CD4-positive, alpha-beta T cell (primary cell): ENCODE results near the gene SPECC1L. TPM values are rescaled to one million over a fixed set of nuclear protein-coding genes. Genes with fewer than 3 reads are reported as not detected.
"Not testable (repeated sequence)": the region's sequence is repeated elsewhere in the genome, so short reads cannot be mapped to it uniquely, and the experiment has no call there.

Experiments
- ATAC-seq: fragments of 200-7000 bp; cut with Tn5 transposase; one replicate; pipeline ENCODE4 v1.10.0; 2022; ENCODE audit warnings: mild to moderate bottlenecking; ENCODE audit not compliant: poor library complexity
- CTCF ChIA-PET: fragments of 350-600 bp; sonication (Branson Sonifier 250); formaldehyde crosslinking; loops from one replicate; lab custom pipeline; 2021; ENCODE audit warnings: antibody characterized with exemption, inconsistent platforms; lab: Charles Lee
- POLR2A ChIA-PET: fragments of 350-600 bp; sonication (Branson Sonifier 250); formaldehyde crosslinking; loops from one replicate; lab custom pipeline; 2021; ENCODE audit warnings: antibody characterized with exemption, inconsistent platforms; lab: Charles Lee
- DNase-seq, 14 experiments: peaks; one replicate each; pipeline ENCODE4 v3.0.0-alpha.2; 2013 to 2020; ENCODE audit warnings: mixed read lengths in 2 of 14
- H3K27ac ChIP-seq, 2 donors: one replicate each; pipeline versions ENCODE4 v1.5.1 to v1.7.0; 2013; ENCODE audit warnings: low read length in 2 of 2, low read depth in 1 of 2, mild to moderate bottlenecking in 1 of 2
- H3K27me3 ChIP-seq, 2 experiments: 1 replicate in 1 of 2; 2 replicates in 1 of 2; pipeline versions ENCODE4 v1.6.1 to v1.7.0; 2013; ENCODE audit warnings: low read length in 2 of 2, control low read depth in 1 of 2, mild to moderate bottlenecking in 1 of 2, moderate library complexity in 1 of 2; ENCODE audit not compliant: insufficient read depth in 2 of 2, control insufficient read depth in 1 of 2
- H3K36me3 ChIP-seq: one replicate; pipeline ENCODE4 v1.6.1; 2013; ENCODE audit warnings: low read length, control low read depth; ENCODE audit not compliant: insufficient read depth
- H3K4me1 ChIP-seq: one replicate; pipeline ENCODE4 v1.6.1; 2013; ENCODE audit warnings: low read length, control low read depth; ENCODE audit not compliant: insufficient read depth
- H3K4me3 ChIP-seq: one replicate; pipeline ENCODE4 v1.5.1; 2013; ENCODE audit warnings: mild to moderate bottlenecking, low read length, moderate library complexity
- H3K9me3 ChIP-seq, 2 experiments: 1 replicate in 1 of 2; 2 replicates in 1 of 2; pipeline versions ENCODE4 v1.6.1 to v1.7.0; 2013; ENCODE audit warnings: low read length in 2 of 2, mild to moderate bottlenecking in 2 of 2, control low read depth in 1 of 2, moderate library complexity in 1 of 2; ENCODE audit not compliant: control insufficient read depth in 1 of 2, insufficient read depth in 1 of 2
- H3K27ac Mint-ChIP-seq: one replicate; pipeline ENCODE4 v1.8.0; 2020; ENCODE audit warnings: mixed read lengths
- H3K27me3 Mint-ChIP-seq: one replicate; pipeline ENCODE4 v1.8.0; 2021; ENCODE audit warnings: mixed read lengths
- H3K36me3 Mint-ChIP-seq: one replicate; pipeline ENCODE4 v1.8.0; 2021; ENCODE audit warnings: low read depth, mixed read lengths
- H3K4me1 Mint-ChIP-seq: one replicate; pipeline ENCODE4 v1.8.0; 2021; ENCODE audit warnings: low read depth, mixed read lengths
- H3K4me3 Mint-ChIP-seq: one replicate; pipeline ENCODE4 v1.8.0; 2020; ENCODE audit warnings: mild to moderate bottlenecking, mixed read lengths
- H3K9me3 Mint-ChIP-seq: one replicate; pipeline ENCODE4 v1.8.0; 2020; ENCODE audit warnings: mixed read lengths
- CTCF ChIP-seq: fragments of 200-600 bp; IDR thresholded peaks from one replicate; pipeline ENCODE4 v1.8.0; 2022; ENCODE audit warnings: antibody characterized with exemption, mild to moderate bottlenecking
- intact Hi-C, 2 experiments: fragments of 100-400 bp; cut with DNase I in 1 of 2; cut with micrococcal nuclease in 1 of 2; formaldehyde crosslinking; loops; one replicate each; pipeline versions ENCODE4 v1.15.1 to v1.9.0; 2023 to 2025; cut with DNase I, micrococcal nuclease
- total RNA-seq, 174 experiments: library from RNA in 2 of 174; stranded (reverse) in 2 of 174; gene quantifications; one replicate each; pipeline ENCODE4 v1.2.3 and lab custom pipeline; 2021 to 2026

The SPECC1L gene
- total RNA-seq, 2 experiments from 2014 or later, result 27.5 to 31.8 TPM

DNA sequence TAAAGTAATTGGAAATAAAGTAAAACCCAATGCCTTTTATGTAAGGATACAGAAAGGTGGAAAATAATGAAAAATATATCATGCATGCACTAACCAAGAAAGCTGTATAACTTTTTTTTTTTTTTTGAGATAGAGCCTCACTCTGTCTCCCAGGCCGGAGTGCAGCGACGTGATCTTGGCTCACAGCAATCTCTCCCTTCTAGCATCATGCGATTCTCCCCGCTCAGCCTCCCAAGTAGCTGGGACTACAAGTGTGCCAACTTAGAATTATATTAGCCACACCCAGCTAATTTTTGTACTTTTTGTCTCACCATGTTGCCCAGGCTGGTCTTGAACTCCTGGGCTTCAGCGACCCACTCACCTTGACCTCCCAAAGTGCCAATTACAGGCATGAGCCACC, 30.2 kb upstream of the SPECC1L start:
- intact Hi-C loops, result loop anchor here in 1 of 2 experiments (10.0 kb wide), 1 partner anchor 56 kb away; the partner anchor contains the start of gene SUSD2
- POLR2A ChIA-PET, result interaction anchor here (2.8 kb wide), 1 partner anchor 85 kb away, joined by 31 read pairs; no protein-coding TSS in a partner anchor
- H3K4me3 Mint-ChIP-seq, result no peak overlapping the region
- no peak overlapping the region for H3K4me3 ChIP-seq
- TF ChIP-seq CTCF, result no peak
- ATAC-seq, result no peak
- H3K4me1 ChIP-seq, result peaks cover 26% of the 10 kb centered on the region
- H3K4me1 Mint-ChIP-seq, result peaks cover 29% of the 10 kb centered on the region
- no peaks in the 10 kb centered on the region for H3K9me3 Mint-ChIP-seq
- H3K27ac Mint-ChIP-seq, result no peak overlapping the region
- CTCF ChIA-PET, result no interaction called here
- H3K27me3 ChIP-seq, result no peaks in the 10 kb centered on the region
- no peaks in the 10 kb centered on the region for H3K27me3 Mint-ChIP-seq
- H3K9me3 ChIP-seq, result no peaks in the 10 kb centered on the region
- H3K27ac ChIP-seq, result no peak overlapping the region
- no peaks in the 10 kb centered on the region for H3K36me3 Mint-ChIP-seq
- DNase-seq, result no peak
- no peaks in the 10 kb centered on the region for H3K36me3 ChIP-seq

DNA sequence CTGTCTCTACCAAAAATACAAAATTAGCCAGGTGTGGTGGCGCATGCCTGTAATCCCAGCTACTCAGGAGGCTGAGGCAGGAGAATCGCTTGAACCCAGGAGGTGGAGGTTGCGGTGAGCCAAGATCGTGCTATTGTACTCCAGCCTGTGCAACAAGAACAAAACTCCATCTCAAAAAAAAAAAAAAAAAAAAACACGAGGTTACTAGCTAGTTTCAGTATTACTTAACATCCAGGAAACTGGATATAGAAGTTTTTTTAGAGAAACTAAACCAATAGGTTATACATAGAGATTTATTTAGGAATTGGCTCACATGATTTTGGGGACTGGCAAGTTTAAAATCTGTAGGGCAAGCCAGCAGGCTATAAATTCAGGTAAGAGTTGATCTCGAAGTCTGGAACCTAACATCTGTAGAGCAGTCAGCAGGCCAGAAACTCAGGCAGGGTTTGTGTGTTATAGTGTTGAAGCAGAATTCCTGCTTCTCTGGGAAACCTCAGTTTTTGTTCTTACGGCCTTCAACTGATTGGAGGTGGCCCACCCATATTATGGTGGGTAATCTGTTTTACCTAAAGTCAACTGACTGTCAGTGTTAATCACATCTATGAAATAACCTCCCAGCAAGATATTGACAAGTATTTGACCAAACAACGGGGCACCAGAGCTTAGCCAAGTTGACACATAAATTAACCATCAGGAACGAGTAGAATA, 29.5 kb upstream of the SPECC1L start:
- not testable (repeated sequence) for H3K27me3 Mint-ChIP-seq, H3K36me3 Mint-ChIP-seq, H3K9me3 ChIP-seq, ATAC-seq, H3K27ac ChIP-seq, DNase-seq, H3K4me3 ChIP-seq, H3K27me3 ChIP-seq, H3K9me3 Mint-ChIP-seq, H3K36me3 ChIP-seq, H3K4me3 Mint-ChIP-seq
- peak overlapping the region; percentile 65 for H3K27ac Mint-ChIP-seq
- H3K4me1 Mint-ChIP-seq, result peaks cover 29% of the 10 kb centered on the region
- POLR2A ChIA-PET, result interaction anchor here (2.8 kb wide), 1 partner anchor 86 kb away, joined by 31 read pairs; no protein-coding TSS in a partner anchor
- peaks cover 26% of the 10 kb centered on the region for H3K4me1 ChIP-seq
- CTCF ChIA-PET, result interaction anchor here (0.6 to 0.7 kb wide), 2 partner anchors 101 to 1260 kb away, joined by 3 to 4 read pairs; no protein-coding TSS in a partner anchor
- intact Hi-C loops, result loop anchor here in 1 of 2 experiments (10.0 kb wide), 1 partner anchor 56 kb away; the partner anchor contains the start of gene SUSD2

DNA sequence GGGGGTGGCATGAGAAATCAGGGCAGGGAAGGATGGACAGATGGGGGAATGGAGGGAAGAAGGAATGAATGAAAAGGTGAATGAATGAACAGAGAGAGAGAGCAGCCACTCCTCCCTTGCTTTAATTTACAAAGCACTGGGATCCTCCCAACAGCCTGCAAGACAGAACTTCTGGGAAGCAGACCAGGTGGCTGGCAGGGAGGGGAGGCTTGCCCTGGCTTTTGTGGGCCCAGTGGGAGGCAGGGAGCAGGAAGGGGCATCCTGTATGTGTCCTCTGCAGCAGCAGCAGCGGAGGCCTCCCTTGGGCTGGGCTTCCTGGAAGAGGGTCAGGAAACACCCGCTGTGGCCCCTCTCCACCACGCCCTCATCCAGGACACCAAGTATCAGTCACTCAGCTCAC, 27.2 kb upstream of the SPECC1L start:
- Mint-ChIP-seq H3K4me1 (peaks cover 29% of the 10 kb centered on the region), H3K4me3 (peak overlapping the region; percentile 67)
- not testable (repeated sequence) for H3K36me3 Mint-ChIP-seq

DNA sequence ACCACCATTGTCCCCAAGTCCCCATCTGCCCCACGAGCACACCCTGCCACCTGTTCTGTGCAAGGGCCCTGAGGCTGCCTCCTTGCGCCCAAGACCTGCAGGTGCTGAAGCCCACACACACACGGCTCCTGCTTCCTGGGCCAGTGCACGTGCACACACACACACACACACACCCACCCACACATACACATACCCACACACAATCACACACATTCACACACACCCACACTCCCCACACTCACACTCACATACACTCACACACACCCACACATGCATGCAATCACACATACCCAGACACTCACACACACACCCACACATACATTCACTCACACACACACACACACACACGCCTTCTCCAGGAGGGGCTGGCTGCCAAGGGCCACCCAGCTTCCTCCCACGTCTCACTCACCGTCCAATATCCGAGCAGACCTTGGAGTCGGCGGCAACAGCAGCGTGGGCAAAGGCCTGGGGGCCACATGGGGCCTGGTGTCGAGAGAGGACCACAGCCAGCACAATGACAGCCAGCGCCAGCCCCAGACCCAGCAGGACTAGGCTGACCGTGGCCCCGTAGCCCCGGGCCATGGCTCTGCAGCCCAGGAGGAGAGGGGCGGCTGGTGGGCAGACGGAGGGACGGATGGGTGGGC, 26.4 kb upstream of the SPECC1L start:
- Mint-ChIP-seq H3K4me1 (peaks cover 29% of the 10 kb centered on the region), H3K9me3 (no peaks in the 10 kb centered on the region), H3K27ac (peak overlapping the region; percentile 36), H3K36me3 (no peaks in the 10 kb centered on the region), H3K27me3 (no peaks in the 10 kb centered on the region), H3K4me3 (peak overlapping the region; percentile 63)
- H3K27ac ChIP-seq, result no peak overlapping the region
- H3K4me3 ChIP-seq, result no peak overlapping the region
- no peaks in the 10 kb centered on the region for H3K9me3 ChIP-seq
- TF ChIP-seq CTCF, result no peak
- intact Hi-C loops, result loop anchor here in 1 of 2 experiments (10.0 kb wide), 1 partner anchor 59 kb away; the partner anchor contains the start of gene SUSD2
- no peak for ATAC-seq
- peak in 1 of 14 experiments; percentile 3 for DNase-seq
- H3K27me3 ChIP-seq, result no peaks in the 10 kb centered on the region
- H3K36me3 ChIP-seq, result no peaks in the 10 kb centered on the region
- ChIA-PET CTCF (no interaction called here), POLR2A (no interaction called here)
- H3K4me1 ChIP-seq, result peaks cover 30% of the 10 kb centered on the region

More for the DNA sequence above, 27.2 kb upstream of the SPECC1L start:
- H3K36me3 ChIP-seq, H3K27me3 ChIP-seq, DNase-seq, H3K4me3 ChIP-seq, H3K27ac ChIP-seq, ATAC-seq, H3K27me3 Mint-ChIP-seq, CTCF ChIA-PET, H3K9me3 ChIP-seq, H3K9me3 Mint-ChIP-seq: not testable (repeated sequence)
- H3K4me1 ChIP-seq, result peaks cover 30% of the 10 kb centered on the region
- POLR2A ChIA-PET, result interaction anchor here (1.1 to 2.8 kb wide), 6 partner anchors 12 to 232 kb away, joined by 3 to 31 read pairs (median 5); partner anchors contain the start of gene CABIN1
- intact Hi-C loops, result loop anchor here in 1 of 2 experiments (10.0 kb wide), 1 partner anchor 59 kb away; the partner anchor contains the start of gene SUSD2
- peak overlapping the region; percentile 65 for H3K27ac Mint-ChIP-seq

DNA sequence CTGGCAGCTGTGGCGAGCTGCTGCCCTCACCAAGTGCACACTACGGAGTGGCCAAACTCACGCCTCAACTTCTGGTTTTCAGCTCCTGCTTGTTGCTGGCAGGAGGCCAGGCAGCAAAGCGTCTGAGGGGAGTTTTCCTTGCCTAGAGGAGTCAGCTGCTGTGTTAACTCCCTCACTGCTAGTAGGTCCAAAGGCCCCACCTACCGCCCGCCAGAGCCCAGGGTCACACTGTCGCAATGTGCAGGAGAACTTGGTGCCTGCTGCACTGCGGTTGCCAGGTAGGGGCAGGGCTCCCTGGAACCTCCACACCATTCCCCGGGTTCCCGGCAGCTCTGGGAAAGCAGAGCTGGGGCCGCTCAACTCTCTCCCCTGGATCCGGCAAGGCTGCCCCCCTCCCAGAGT, 25.6 kb upstream of the SPECC1L start, which contains the start of gene GGT5:
TSS of gene GGT5 (minus strand) at position 53 of the 402 bp plus-strand sequence. CDS start 357 bp downstream, outside the sequence.
- DNase-seq, H3K27me3 ChIP-seq, H3K9me3 ChIP-seq, H3K36me3 Mint-ChIP-seq, H3K27ac ChIP-seq, H3K4me3 ChIP-seq, H3K9me3 Mint-ChIP-seq, H3K27me3 Mint-ChIP-seq, ATAC-seq, CTCF ChIA-PET, H3K36me3 ChIP-seq: not testable (repeated sequence)
- H3K4me1 ChIP-seq, result peaks cover 30% of the 10 kb centered on the region
- intact Hi-C loops, result loop anchor here (5.0 to 10.0 kb wide), 2 partner anchors 60 to 113 kb away; partner anchors contain the start of gene SUSD2 (in 1 of the 2)
- Mint-ChIP-seq H3K4me3 (peak within 1 kb of the TSS; percentile 63), H3K27ac (peak within 1 kb of the TSS; percentile 36), H3K4me1 (peaks cover 29% of the 10 kb centered on the region)
- POLR2A ChIA-PET, result interaction anchor here (0.6 kb wide), 1 partner anchor 1052 kb away, joined by 3 read pairs; no protein-coding TSS in a partner anchor
